Activated effector memory CD4-positive, alpha-beta T cell treated with anti-CD3 and anti-CD28 coated beads, Interleukin-2, amount 50 U/mL, for 16 hours (primary cell): ENCODE data around the gene ANKRD44.

Source experiments
- DNase-seq: peaks from one replicate; pipeline ENCODE4 v3.0.0-alpha.2; 2020

The ANKRD44 gene

DNA sequence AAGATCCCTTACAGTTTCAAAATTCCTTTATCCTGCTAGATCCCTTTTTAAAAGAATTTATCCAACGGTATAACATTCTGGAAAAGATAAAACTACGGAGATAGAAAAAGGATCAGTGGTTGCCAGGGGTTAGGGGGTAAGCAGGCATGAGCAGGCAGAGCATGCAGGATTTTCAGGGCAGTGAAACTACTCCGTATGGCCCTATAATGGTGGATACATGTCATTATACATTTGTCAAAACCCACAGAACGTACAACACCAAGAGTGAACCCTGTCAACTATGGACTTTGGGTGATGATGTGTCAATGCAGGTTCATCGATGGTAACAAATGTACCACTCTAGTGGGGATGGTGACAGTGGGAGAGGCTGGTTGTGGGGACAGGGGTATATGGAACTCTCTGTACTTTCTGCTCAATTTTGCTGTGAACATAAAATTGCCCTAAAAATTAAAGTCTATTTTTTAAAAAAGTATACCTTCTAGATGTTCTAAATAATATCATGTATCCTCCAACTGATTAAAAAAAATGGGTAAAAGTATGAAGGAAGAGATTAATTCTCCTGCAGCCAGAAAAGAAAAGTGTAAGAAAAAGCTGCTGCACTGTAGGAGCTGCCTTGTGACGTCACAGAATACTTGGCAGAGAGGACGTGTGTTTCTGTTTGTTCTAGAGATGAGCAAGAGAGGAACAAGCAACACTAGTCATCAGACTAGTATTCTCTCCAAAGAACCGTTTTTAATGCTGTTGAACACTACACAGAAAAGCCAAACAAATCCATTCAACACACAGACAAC lies 23.6 kb downstream of the ANKRD44 start:
- peak; percentile 71 for DNase-seq

GRCh38 chr2:197285361-197285760 lies 25.2 kb downstream of the ANKRD44 start:
- no peak for DNase-seq

DNA sequence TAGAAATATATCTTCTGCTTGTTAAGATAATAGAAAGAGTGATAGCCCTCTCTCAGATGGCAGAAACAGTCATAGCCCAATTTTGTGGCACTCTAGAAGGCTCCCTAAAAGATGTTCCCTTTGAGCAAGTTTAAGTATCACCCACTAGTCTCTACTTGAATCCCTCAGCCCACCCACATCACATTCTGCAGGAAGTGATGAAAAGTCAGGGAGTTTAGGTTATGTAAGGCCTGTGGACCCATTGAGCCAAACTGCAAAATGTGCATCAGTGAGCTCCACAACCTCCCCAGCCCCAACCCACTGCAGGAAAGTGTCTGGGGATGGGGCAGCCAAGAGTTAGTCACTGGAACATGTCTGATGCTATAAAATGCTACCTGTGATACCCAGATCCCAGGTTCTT lies 25.6 kb downstream of the ANKRD44 start:
- DNase-seq: no peak

- DNase-seq: no peak
These were observed 29.2 kb downstream of the ANKRD44 start for GRCh38 chr2:197281421-197281820.

DNA sequence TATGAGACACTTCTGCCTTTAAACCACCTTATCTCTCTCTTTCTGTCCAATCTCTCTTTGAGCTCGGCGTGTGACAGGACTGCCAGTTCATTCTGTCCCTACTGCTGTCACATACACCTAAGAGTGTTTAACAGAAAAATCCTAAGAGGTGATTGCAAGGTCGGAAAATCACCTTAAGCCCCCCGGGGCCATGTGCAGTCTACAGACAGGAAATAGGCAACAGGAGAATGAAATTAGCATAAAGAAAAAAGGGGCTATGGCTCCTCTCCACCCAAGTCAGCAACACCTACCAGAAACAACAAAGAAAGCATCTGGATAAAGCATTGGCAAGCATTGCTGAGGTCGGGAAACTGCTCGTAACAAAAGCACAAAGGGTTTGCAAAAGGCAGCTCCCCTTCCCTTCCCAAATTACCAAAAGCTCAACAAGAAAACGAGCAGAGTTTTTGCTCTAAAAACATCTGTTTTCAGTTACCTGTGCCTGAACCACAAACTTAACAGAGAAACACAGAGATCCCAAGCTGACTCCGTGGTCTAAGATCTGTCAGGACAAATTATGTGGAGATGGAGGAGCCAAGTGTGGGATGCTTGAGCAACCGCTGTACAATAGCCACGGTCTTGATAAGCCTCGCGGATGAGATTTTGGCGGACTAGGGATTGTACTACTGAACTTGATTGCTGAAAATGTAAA lies 30.4 kb downstream of the ANKRD44 start:
- DNase-seq: no peak

GRCh38 chr2:197278799-197279763 lies 31.5 kb downstream of the ANKRD44 start:
- DNase-seq: no peak

- no peak for DNase-seq
These were observed 32.8 kb downstream of the ANKRD44 start for GRCh38 chr2:197277794-197278193.

DNA sequence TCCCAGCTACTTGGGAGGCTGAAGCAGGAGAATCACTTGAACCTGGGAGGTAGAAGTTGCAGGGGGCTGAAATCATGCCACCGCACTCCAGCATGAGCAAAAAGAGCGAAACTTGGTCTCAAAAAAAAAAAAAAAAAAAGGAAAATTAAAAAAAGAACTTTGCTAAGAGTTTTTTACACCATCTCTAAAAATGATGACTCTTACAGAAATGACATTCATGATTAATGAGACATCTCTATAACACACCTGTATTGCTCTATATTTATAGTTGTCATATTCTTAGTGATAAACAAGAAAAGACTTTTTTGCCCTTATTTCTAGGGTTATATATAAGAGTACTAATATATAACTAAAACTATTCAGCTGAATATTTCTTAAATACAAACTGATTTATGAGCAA lies 34.4 kb downstream of the ANKRD44 start:
- DNase-seq: no peak

- DNase-seq: no peak
These were observed 35.6 kb downstream of the ANKRD44 start for GRCh38 chr2:197274937-197275336.

GRCh38 chr2:197274349-197274748 lies 36.2 kb downstream of the ANKRD44 start:
- no peak for DNase-seq

DNA sequence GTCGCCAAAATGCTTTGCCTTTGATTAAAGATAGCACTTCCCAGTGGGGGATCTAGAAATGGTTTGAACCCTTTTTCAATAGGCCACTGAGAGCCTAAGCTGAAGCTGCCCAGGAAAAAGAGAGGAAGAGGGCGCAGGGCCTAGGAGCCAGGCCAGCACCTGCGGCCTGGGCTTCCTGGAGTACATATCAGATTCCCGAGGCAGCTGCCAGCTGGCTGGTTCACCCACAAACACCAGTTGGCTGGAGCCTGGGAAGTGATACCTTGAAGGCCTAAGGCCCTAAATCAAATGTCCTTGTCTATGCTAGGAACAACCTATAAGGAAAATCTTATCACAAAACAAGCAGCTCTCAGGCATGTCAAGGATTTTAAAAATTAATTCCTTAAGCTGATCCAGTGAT lies 37.1 kb downstream of the ANKRD44 start:
- DNase-seq: no peak

DNA sequence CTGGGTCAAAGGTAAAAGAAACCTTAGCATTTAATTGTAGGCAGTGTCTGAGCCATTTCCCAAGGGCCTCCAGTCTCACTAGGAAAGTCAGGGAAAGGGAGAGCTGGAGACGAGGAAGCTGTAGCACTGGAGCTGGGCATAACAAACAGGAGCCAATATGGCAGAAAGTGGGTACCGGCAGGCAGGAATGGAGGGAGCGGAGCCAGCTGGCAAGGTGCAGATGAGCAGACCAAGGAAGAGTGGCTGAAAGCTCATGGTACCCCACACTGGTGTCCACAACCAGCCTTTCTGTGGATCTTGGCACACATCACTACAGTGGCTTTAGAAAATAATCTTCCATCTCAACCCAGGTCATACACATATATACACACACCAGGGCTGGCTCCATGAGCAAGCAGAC lies 40.0 kb downstream of the ANKRD44 start:
- DNase-seq: no peak

DNA sequence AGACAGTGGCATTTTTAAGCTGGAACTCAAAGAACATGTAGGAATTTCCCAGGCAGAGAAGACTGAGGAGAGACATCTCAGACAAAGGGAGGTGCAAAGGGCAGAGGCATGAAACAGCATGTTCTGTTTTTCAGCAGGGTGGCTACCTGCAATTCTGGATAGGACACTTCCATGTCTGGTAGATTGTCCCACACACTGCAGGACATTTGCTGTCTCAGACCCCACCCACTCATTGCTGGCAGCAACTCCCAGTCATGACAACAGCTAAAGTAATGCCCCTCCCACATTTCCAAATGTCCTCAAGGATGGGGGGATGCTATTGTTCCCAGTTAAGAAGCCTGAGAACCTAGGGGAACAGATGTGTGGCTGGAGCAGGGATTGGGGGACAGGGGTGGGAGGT lies 40.8 kb downstream of the ANKRD44 start:
- DNase-seq: no peak

DNA sequence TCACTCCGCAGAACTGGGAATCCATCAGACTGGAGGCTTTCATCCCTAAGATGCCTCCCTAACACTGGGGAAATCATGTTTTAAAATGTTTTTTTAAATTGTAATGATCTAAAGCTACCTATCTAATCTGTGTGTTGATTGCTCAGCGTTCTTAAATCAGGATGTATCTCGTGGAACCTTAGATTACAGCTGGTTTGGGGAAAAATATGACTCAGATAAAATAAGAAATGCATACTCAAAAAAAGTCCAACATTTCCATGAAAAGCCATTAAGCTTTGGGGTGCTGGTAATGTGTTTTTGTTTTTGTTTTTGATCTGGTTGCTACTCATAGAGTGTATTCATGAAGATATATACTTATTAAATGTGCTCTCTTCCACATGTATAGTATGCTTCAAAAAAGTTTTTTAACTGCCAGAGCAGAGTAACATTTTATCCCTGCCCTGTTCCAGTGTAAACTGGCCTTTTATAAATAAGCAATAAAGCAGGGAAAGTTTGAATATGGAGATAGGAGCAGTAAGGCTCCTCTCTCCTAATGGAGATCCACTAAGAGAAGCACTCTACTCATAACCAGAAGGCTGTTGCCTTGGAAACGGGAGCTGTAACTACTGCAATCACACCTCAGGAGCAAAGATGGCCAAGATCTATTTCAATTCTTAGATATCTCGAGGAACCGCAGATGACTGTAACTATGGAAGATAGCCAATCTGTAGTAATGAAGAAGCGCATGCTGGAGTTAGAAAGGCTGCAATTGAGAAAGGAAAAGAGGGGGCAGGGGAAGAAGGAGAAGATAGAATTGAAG lies 41.6 kb downstream of the ANKRD44 start:
- DNase-seq: no peak

DNA sequence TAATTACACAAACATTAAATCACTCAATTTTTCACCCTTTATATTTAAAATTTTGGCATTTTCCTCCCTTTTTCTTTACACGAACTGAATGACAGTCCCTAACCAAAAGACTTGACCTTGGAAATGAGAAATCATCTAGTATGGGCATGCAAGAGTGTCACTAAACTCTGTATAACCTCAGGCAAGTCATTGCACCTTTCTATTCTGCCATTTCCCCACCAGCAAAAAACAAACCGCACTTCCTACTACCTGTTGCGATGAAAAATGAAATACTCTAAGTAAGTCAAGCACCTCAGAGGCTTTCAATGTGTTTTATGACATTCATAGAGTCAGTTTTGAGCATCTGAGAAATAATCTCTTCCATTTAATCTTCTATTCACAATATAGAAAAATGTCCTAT lies 44.1 kb downstream of the ANKRD44 start:
- no peak for DNase-seq

GRCh38 chr2:197265924-197266323 lies 44.7 kb downstream of the ANKRD44 start:
- no peak for DNase-seq

- no peak for DNase-seq
These were observed 45.5 kb downstream of the ANKRD44 start for GRCh38 chr2:197265036-197265435.

DNA sequence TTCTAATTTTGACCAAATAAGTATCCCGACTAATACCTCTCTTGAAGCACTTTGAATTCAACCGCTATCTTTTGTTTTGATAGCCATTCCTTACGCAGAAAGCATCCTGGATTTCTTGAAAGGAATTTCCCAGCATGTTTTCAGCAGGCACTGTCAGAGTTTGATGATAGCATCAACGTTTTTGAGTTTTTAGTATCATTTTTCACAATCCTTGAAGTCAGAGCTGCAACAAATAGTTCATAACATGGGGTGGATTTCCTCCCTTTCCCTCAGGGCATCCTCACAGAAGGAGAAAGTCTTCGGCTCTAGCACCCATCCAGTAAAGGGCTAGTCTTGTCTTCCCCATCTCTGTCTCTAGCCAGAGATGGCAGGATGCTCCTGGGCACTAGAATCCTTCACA lies 46.2 kb downstream of the ANKRD44 start:
- DNase-seq: no peak

- DNase-seq: no peak
These were observed 47.5 kb downstream of the ANKRD44 start for GRCh38 chr2:197263077-197263476.

DNA sequence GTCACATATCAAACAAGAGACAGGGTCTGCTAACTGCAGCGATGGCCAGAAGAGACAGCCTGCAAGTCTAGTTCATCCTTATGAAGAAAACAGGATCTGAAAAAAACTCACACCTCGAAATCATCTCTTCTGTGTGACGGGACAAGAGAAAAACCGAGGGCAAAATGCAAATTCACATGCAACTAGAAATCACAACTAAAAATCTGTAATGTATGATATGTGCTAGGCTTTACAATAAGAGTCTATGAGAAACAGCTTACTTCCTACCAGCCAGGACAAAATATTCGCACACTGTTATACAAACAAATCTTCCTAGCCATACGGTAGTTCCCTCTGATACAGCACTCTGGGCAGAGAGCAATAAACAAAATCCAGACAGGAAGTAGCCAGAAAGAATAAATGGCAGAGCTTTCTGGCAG lies 48.8 kb downstream of the ANKRD44 start:
- no peak for DNase-seq

DNA sequence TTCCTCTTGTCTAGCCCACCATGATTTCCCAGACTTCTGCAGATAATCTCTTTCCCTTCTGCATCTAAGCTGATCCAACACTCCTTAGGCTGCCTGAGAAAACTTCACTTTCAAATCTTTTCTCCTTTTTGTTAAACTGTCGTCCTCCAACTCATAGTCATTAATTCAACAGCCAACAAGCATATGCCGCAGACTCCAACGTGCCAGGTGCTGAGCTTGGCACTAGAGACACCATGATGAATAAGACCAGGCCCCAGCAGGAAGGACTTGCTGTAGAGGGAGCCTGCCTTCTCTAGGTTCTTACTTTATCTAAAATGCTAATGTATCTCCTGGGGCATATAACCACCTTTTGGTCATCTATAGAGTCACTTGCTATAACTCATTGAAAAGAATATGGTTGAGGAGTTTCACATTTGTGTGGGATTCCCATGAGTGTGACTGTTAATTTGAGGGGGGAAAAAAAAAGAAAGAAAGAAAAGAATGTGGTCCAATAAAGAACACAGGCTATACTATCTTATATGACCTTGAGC lies 51.0 kb downstream of the ANKRD44 start:
- DNase-seq: no peak

- DNase-seq: no peak
These were observed 52.0 kb downstream of the ANKRD44 start for GRCh38 chr2:197258580-197258979.
